KOPT-K1 (cell line): Measurements from ENCODE around the gene ENTR1.
A peak's percentile ranks its signal among the peaks of the same experiment; 100 is the strongest.
"Not testable (repeated sequence)": the region's sequence is repeated elsewhere in the genome, so short reads cannot be mapped to it uniquely, and the experiment has no call there.

Source experiments
- H3K27ac ChIP-seq: fragments of 200-600 bp; sonication (generic); 2 replicates; pipeline ENCODE4 v1.5.1; 2016; ENCODE audit warnings: antibody characterized with exemption, mild to moderate bottlenecking, low read depth, low read length; ENCODE audit not compliant: poor library complexity, severe bottlenecking
- H3K36me3 ChIP-seq: fragments of 200-600 bp; sonication (generic); 2 replicates; pipeline ENCODE4 v1.5.1; 2017; ENCODE audit warnings: antibody characterized with exemption, mild to moderate bottlenecking, low read length, moderate library complexity; ENCODE audit not compliant: insufficient read depth
- H3K9me3 ChIP-seq: fragments of 200-600 bp; sonication (generic); 2 replicates; pipeline ENCODE4 v1.5.1; 2017; ENCODE audit warnings: antibody characterized with exemption, low read length, mild to moderate bottlenecking; ENCODE audit not compliant: insufficient read depth, poor library complexity, severe bottlenecking

ENTR1 gene

GRCh38 chr9:136412962-136413361 is 2.5 kb upstream of the ENTR1 start:
- H3K36me3 ChIP-seq, result peaks cover 61% of the 10 kb centered on the region

GRCh38 chr9:136411378-136411777 is 964 bp upstream of the ENTR1 start:
- Histone ChIP-seq H3K36me3 (peaks cover 60% of the 10 kb centered on the region), H3K9me3 (no peaks in the 10 kb centered on the region), H3K27ac (peak overlapping the region; percentile 76)

More at GRCh38 chr9:136412962-136413361, 2.5 kb upstream of the ENTR1 start:
- Histone ChIP-seq H3K9me3 (no peaks in the 10 kb centered on the region), H3K27ac (no peak overlapping the region)

DNA sequence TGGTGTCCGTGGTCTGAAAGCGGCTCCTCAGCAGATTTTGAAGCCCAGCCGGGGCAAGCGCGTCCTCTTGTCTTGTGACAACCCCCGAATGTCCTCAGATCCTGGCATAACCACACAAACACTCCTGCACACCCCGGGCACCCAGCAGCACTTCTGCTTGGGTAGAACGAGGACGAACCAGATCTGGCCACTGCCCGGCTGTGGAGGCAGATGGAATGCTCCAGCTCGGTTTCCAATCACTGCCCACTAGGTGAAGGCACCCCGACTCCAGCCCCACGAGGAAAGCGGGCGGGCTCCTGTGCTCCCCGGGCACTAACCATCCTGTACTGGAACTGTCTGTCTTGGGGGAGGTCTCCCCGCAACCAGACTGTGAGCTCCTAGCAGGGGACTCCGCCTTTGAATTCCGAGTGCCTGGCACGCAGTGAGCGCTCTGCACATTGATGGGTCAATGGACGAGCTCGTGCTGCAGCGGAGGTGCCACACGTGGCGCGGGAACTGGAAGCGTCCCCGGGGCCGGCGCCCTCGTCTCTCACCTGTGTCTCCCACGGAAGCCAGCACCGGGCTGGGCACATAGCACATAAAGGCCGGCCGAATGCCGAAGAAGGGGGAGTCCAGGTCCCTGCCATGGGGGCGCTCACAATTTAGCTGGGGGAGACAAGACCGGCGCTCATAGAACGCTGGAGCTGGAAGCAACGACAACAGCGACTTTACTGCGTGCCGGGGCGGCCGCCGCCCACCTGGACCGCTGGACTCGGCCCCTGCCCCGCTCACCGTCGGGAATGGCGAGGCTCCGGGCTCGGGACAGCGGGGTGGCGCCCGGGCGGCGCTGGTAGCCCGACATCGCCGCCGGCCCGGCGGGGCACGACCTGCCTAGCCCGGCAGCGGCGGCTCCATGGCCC is 608 bp downstream of the ENTR1 start:
- H3K36me3 ChIP-seq, result peaks cover 60% of the 10 kb centered on the region
- peak overlapping the region; percentile 76 for H3K27ac ChIP-seq
- no peaks in the 10 kb centered on the region for H3K9me3 ChIP-seq

DNA sequence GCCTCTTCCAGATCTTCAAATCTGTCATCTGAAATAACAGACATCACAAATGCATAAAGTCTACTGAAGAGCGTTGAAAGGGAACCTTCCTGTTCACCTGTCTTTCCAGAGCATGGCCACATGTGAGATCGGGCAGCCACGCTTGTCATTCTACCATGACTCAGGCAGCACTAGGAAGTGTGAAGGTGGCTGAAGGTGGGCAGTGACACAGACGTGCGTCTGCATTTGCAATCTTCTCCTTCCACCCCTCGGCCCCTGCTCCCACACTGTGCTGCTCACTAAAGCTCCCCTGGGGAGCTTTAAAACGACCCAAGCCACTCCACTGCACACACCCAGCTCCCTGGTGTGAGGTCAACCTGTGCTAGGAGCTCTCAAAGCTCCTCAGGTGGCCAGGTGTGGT is 2.5 kb downstream of the ENTR1 start:
- H3K36me3 ChIP-seq, result peaks cover 51% of the 10 kb centered on the region
- H3K9me3 ChIP-seq, result no peaks in the 10 kb centered on the region
- H3K27ac ChIP-seq, result no peak overlapping the region

- H3K27ac ChIP-seq, H3K9me3 ChIP-seq: not testable (repeated sequence)
- peaks cover 52% of the 10 kb centered on the region for H3K36me3 ChIP-seq
These were observed 3.4 kb downstream of the ENTR1 start for GRCh38 chr9:136407061-136407460.

GRCh38 chr9:136405904-136406303 is 4.5 kb downstream of the ENTR1 start:
- not testable (repeated sequence) for H3K9me3 ChIP-seq, H3K27ac ChIP-seq
- H3K36me3 ChIP-seq, result peaks cover 58% of the 10 kb centered on the region

DNA sequence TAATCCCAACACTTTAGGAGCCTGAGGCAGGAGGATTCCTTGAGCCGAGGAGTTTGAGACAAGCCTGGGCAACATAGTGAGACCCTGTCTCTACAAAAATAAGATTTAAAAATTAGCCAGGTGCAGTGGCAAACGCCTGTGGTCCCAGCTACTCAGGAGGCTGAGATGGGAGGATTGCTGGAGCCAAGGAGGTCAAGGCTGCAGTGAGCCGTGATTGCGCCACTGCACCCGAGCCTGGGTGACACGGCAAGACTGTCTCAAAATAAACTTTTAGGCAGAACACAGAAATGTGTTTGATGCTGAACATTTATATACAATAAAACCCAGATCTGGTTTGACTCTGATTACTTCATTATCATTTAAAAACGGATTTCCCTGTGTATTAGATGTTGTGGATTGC is 4.9 kb downstream of the ENTR1 start:
- H3K27ac ChIP-seq, result no peak overlapping the region
- H3K9me3 ChIP-seq, result no peaks in the 10 kb centered on the region
- H3K36me3 ChIP-seq, result peaks cover 58% of the 10 kb centered on the region

DNA sequence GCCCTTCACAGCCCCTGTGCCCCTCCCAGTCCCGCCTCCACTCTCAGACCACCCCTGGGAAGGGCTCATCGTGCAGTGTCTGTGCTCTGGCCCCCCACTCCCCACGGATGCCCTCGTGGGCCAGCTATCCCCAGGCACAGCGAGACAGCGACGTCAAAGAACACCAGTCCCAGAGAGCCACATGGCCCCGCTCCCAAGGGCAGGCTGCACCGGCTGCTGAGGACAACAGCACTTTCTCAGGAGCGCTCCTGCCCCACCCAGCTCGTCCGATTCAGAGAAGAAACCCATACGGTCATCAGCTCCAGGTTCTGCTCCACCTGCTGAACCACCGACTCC is 5.6 kb downstream of the ENTR1 start:
- H3K9me3 ChIP-seq, result no peaks in the 10 kb centered on the region
- peak overlapping the region; percentile 42 for H3K27ac ChIP-seq
- H3K36me3 ChIP-seq, result peaks cover 58% of the 10 kb centered on the region

- H3K9me3 ChIP-seq, result no peaks in the 10 kb centered on the region
- H3K36me3 ChIP-seq, result peaks cover 58% of the 10 kb centered on the region
- H3K27ac ChIP-seq, result peak overlapping the region; percentile 42
These were observed 6.3 kb downstream of the ENTR1 start for GRCh38 chr9:136403915-136404800.

DNA sequence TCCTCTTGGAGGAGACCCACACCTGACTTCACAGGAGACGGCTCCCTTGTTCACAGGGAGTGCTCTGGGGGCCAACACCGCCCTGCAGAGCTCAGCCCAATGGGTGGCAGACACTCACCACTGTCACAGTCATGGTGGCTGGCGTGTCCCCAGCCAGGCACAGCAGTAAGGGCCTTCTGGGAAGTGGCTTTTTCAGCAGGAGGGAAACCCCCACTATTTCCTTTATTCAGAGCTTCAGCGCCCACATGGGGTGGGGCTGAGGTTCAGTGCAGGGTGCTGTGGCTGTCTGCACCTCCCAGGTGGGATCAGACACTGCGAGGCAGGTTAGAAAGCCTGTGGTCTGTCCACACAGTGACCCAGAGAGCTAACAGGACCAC is 6.9 kb downstream of the ENTR1 start:
- Histone ChIP-seq H3K36me3 (peaks cover 60% of the 10 kb centered on the region), H3K27ac (peak overlapping the region; percentile 40), H3K9me3 (no peaks in the 10 kb centered on the region)

DNA sequence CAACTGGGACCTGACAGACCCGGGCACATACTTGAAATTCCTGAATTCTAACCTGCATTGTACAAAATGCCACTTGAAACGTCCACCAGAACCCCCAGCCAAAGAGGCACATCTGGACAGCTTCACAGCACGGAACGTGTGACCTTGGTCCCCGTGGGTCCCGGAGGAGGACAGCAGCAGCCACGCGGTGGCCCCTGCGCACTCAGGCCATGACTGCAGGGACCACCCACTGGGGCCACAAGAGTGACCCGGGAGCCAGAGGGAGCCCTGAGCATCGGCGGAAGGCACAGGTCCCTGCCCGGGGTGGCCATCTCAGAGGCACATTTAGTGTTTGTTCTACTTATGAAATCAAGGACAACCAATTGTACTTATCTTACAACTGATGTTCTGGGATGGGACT is 8.3 kb downstream of the ENTR1 start:
- Histone ChIP-seq H3K27ac (no peak overlapping the region), H3K9me3 (no peaks in the 10 kb centered on the region), H3K36me3 (peaks cover 60% of the 10 kb centered on the region)

- Histone ChIP-seq H3K27ac (no peak overlapping the region), H3K9me3 (no peaks in the 10 kb centered on the region), H3K36me3 (peaks cover 62% of the 10 kb centered on the region)
These were observed 9.1 kb downstream of the ENTR1 start for GRCh38 chr9:136401173-136401922.

GRCh38 chr9:136400038-136400834 is 10.2 kb downstream of the ENTR1 start, which contains the start of gene SNAPC4:
TSS of gene SNAPC4 (minus strand) at chr9:136400170. CDS start at chr9:136398428, 1,742 bp downstream.
- peaks cover 63% of the 10 kb centered on the region for H3K36me3 ChIP-seq
- H3K9me3 ChIP-seq, result no peaks in the 10 kb centered on the region
- H3K27ac ChIP-seq, result peak within 1 kb of the TSS; percentile 52
